ENCODE data around the gene BBS9. TPM values are rescaled to one million over a fixed set of nuclear protein-coding genes. Genes with fewer than 3 reads are reported as not detected.

Gene BBS9
- total and polyA plus RNA-seq, 2 of the 4 experiments (the other 2 are of a cell fraction), result 7.9 to 9.5 TPM

DNA sequence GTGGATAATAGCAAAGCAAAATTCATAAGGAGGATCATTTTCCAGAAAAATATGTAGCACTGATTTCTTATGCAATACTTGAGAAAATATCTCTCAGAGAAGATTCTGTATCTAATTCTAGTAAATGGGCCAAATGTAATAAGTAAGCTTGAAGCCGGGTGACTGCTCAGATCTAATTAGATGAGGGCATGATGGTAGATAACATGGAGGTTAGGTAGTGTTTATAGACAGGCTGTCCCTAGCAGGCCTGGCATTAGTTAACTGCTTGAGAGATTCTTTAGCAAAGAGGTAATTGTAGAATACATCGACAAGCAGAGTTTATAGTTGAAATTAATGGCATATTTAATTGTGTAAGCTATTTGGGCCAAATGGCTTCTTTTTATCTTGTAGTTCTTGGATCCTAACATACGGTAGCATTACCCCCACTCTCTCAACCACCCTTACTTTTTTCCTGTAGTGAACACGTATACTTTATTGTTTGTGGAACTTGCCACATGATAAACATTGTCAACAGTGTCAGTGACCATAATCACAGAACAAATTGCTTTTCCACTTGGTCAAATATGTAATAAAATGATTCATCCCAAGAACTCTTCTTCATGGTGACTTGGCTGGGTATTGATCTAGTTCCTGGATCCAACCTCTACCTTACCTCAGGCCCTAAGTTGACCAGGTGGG lies 343.1 kb downstream of the BBS9 start:
- DNase-seq, result no peak

More for the DNA sequence above, 343.1 kb downstream of the BBS9 start:
- Histone ChIP-seq H3K9ac (ENCODE audit: low read depth, low read length) (no peak overlapping the region), H2BK120ac (ENCODE audit: low read depth, low read length) (no peak overlapping the region), H3K18ac (ENCODE audit: low read depth, low read length) (no peak overlapping the region), H3K56ac (ENCODE audit: extremely low read depth, insufficient read depth, low read length) (no peak overlapping the region), H3K79me1 (ENCODE audit: low read depth in 1 of 2, low read length in 2 of 2) (no peaks in the 10 kb centered on the region), H4K8ac (ENCODE audit: low read depth in 2 of 2, low read length in 2 of 2) (no peak overlapping the region), H2BK5ac (ENCODE audit: low read depth, low read length, poor library complexity, severe bottlenecking) (no peak overlapping the region), H2BK20ac (ENCODE audit: low read depth, low read length) (no peak overlapping the region), H3K36me3 (ENCODE audit: control insufficient read depth, insufficient read depth, low read length) (no peaks in the 10 kb centered on the region), H3K9me1 (ENCODE audit: insufficient read depth, low read length) (no peaks in the 10 kb centered on the region), H4K91ac (ENCODE audit: insufficient read depth, low read depth, low read length) (no peak overlapping the region), H3K27me3 (ENCODE audit: control insufficient read depth, insufficient read depth, low read length) (no peaks in the 10 kb centered on the region), H3K4ac (ENCODE audit: low read depth, low read length) (no peak overlapping the region), H2AK9ac (replicated peaks; ENCODE audit: low read depth, low read length, poor library complexity) (no peak overlapping the region), H3K14ac (replicated peaks; ENCODE audit: low read depth, low read length) (no peak overlapping the region), H2BK15ac (ENCODE audit: low read depth, low read length) (no peak overlapping the region), H3K9me3 (ENCODE audit: control insufficient read depth, insufficient read depth, low read length) (no peaks in the 10 kb centered on the region), H4K5ac (ENCODE audit: low read depth, low read length) (no peak overlapping the region), H3K4me3 (ENCODE audit: insufficient read depth, low read depth, low read length) (no peak overlapping the region), H2AK5ac (ENCODE audit: low read depth, low read length) (no peak overlapping the region), H3K23ac (ENCODE audit: low read depth, low read length) (no peak overlapping the region), H3K4me1 (ENCODE audit: control insufficient read depth, insufficient read depth, low read length) (no peaks in the 10 kb centered on the region), H2AFZ (replicated peaks; ENCODE audit: low read length, poor library complexity) (no peak overlapping the region), H4K20me1 (ENCODE audit: insufficient read depth, low read length) (no peaks in the 10 kb centered on the region), H3K4me2 (ENCODE audit: low read depth, low read length) (no peak overlapping the region), H3K27ac (ENCODE audit: insufficient read depth, low read length) (no peak overlapping the region)
- intact Hi-C loops (cut with micrococcal nuclease), result no loop called here
- no peak for ATAC-seq (ENCODE audit: low read depth)
- dilution Hi-C loops (cut with HindIII; ENCODE audit: low sequenced_read_pairs, unreplicated experiment), result no loop called here
- POLR2A ChIA-PET (ENCODE audit: unreplicated experiment), result no interaction called here
- BruUV-seq (replicated peaks), result no TSS peak
- in situ Hi-C loops (cut with MboI; ENCODE audit: low sequenced_read_pairs), result no loop called here
- TF ChIP-seq RAD21 (IDR thresholded peaks at IDR 0.05; ENCODE audit: low read length) (no peak), BHLHE40 (IDR thresholded peaks at IDR 0.05; ENCODE audit: low read depth, low read length) (no peak), MAFK (IDR thresholded peaks at IDR 0.05; ENCODE audit: low read depth, low read length) (no peak), MAZ (IDR thresholded peaks at IDR 0.05; ENCODE audit: borderline replicate concordance, low read depth, low read length) (no peak), MXI1 (IDR thresholded peaks at IDR 0.05; ENCODE audit: borderline replicate concordance, low read depth, low read length) (no peak), CHD1 (IDR thresholded peaks at IDR 0.05; ENCODE audit: low read depth, low read length) (no peak), NFE2L2 (IDR thresholded peaks at IDR 0.05; ENCODE audit: low read depth, low read length) (no peak), RFX5 (IDR thresholded peaks at IDR 0.05; ENCODE audit: low read depth, low read length) (no peak), SMC3 (IDR thresholded peaks at IDR 0.05; ENCODE audit: low read depth, low read length) (no peak), CEBPB (IDR thresholded peaks at IDR 0.05; ENCODE audit: low read depth, low read length) (no peak), FOS (IDR thresholded peaks at IDR 0.05; ENCODE audit: low read depth, low read length) (no peak), POLR2A (IDR thresholded peaks at IDR 0.05; ENCODE audit: low read depth, low read length) (no peak), RCOR1 (IDR thresholded peaks at IDR 0.05; ENCODE audit: insufficient replicate concordance, low read length) (no peak)
- TF ChIP-seq, protein P1, sequence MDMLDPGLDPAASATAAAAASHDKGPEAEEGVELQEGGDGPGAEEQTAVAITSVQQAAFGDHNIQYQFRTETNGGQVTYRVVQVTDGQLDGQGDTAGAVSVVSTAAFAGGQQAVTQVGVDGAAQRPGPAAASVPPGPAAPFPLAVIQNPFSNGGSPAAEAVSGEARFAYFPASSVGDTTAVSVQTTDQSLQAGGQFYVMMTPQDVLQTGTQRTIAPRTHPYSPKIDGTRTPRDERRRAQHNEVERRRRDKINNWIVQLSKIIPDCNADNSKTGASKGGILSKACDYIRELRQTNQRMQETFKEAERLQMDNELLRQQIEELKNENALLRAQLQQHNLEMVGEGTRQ (IDR thresholded peaks at IDR 0.05; ENCODE audit: low read depth, low read length), result no peak
- TF ChIP-seq, protein P2, sequence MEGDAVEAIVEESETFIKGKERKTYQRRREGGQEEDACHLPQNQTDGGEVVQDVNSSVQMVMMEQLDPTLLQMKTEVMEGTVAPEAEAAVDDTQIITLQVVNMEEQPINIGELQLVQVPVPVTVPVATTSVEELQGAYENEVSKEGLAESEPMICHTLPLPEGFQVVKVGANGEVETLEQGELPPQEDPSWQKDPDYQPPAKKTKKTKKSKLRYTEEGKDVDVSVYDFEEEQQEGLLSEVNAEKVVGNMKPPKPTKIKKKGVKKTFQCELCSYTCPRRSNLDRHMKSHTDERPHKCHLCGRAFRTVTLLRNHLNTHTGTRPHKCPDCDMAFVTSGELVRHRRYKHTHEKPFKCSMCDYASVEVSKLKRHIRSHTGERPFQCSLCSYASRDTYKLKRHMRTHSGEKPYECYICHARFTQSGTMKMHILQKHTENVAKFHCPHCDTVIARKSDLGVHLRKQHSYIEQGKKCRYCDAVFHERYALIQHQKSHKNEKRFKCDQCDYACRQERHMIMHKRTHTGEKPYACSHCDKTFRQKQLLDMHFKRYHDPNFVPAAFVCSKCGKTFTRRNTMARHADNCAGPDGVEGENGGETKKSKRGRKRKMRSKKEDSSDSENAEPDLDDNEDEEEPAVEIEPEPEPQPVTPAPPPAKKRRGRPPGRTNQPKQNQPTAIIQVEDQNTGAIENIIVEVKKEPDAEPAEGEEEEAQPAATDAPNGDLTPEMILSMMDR (conservative IDR thresholded peaks at IDR 0.05; ENCODE audit: low read depth, low read length), result no peak
- TF ChIP-seq, protein P3, sequence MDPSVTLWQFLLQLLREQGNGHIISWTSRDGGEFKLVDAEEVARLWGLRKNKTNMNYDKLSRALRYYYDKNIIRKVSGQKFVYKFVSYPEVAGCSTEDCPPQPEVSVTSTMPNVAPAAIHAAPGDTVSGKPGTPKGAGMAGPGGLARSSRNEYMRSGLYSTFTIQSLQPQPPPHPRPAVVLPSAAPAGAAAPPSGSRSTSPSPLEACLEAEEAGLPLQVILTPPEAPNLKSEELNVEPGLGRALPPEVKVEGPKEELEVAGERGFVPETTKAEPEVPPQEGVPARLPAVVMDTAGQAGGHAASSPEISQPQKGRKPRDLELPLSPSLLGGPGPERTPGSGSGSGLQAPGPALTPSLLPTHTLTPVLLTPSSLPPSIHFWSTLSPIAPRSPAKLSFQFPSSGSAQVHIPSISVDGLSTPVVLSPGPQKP (IDR thresholded peaks at IDR 0.05; ENCODE audit: borderline replicate concordance, low read depth, low read length), result no peak
- CTCF ChIA-PET, result interaction anchor here (0.7 to 2.4 kb wide), 2 partner anchors 13 to 237 kb away, joined by 3 to 5 read pairs; no protein-coding TSS in a partner anchor
- no CpG with 5 or more reads among the region's 4 CpGs for WGBS, 2 experiments (ENCODE audit: extremely low coverage in 2 of 2, insufficient read length in 1 of 2)
